Keratinocyte (primary cell): ENCODE data around the gene EPB41L2.

Experiments
- EZH2 ChIP-seq: IDR thresholded peaks from one replicate; pipeline ENCODE4 v1.6.1; 2012; ENCODE audit warnings: inconsistent platforms, mild to moderate bottlenecking, low read length, moderate library complexity
- TF ChIP-seq, protein P1 (sequence below), 3 experiments: IDR thresholded peaks in 1 of 3; conservative IDR thresholded peaks in 1 of 3; optimal IDR thresholded peaks in 1 of 3; 2 replicates in 2 of 3; 3 replicates in 1 of 3; pipeline versions ENCODE3 to v1.5.1; 2011; ENCODE audit warnings: low read length in 3 of 3, mild to moderate bottlenecking in 3 of 3, moderate library complexity in 2 of 3, control low read depth in 1 of 3, inconsistent platforms in 1 of 3; ENCODE audit not compliant: insufficient read depth in 2 of 3; ENCODE audit errors: extremely low read depth in 1 of 3

DNA sequence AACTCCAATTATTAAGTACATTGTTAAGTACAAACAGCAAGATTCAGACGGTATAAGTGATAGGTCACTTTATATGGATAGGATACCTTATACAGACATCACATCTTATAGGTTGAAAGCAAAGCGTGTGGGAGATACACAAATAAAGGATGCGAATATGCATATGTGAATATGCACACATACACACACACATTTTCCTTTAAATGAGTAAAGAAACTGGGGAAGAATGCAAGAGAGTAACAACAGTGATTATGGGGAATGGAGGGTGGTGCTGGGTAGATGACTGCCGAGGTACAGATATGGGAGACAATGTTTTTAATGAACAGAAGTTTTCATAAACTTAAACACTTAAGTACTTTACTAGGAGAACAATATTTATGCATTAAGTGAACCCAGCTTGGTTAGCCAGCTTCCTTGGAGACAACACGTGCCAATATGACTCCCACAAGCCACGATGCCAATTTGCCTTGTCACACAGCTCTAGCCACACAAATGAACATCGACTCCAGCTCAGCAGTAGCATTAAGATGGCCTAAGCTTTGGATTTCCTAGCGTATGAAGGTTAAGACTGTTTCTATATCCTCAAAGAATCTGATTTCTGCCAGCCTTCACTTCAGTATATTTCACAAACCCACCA lies 96.6 kb downstream of the EPB41L2 start:
- TF ChIP-seq, protein P1, sequence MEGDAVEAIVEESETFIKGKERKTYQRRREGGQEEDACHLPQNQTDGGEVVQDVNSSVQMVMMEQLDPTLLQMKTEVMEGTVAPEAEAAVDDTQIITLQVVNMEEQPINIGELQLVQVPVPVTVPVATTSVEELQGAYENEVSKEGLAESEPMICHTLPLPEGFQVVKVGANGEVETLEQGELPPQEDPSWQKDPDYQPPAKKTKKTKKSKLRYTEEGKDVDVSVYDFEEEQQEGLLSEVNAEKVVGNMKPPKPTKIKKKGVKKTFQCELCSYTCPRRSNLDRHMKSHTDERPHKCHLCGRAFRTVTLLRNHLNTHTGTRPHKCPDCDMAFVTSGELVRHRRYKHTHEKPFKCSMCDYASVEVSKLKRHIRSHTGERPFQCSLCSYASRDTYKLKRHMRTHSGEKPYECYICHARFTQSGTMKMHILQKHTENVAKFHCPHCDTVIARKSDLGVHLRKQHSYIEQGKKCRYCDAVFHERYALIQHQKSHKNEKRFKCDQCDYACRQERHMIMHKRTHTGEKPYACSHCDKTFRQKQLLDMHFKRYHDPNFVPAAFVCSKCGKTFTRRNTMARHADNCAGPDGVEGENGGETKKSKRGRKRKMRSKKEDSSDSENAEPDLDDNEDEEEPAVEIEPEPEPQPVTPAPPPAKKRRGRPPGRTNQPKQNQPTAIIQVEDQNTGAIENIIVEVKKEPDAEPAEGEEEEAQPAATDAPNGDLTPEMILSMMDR (optimal IDR thresholded peaks at IDR 0.05 in 1 of 3, IDR thresholded peaks at IDR 0.05 in 1 of 3, conservative IDR thresholded peaks at IDR 0.05 in 1 of 3; ENCODE audit: extremely low read depth in 1 of 3, insufficient read depth in 2 of 3, low read length in 3 of 3) = no peak
- TF ChIP-seq EZH2 = no peak
